ENCODE data around the gene GREB1.

GRCh38 chr2:11540996-11541692 lies 7.3 kb downstream of the GREB1 start:
- TF ChIP-seq POLR2AphosphoS5 (IDR thresholded peaks at IDR 0.05) = no peak
- TF ChIP-seq POLR2A (IDR thresholded peaks at IDR 0.05) = no peak

Data from upper lobe of left lung (tissue), 4 donors.